ENCODE results near the gene KCTD16.
A peak's percentile ranks its signal among the peaks of the same experiment; 100 is the strongest.

Gene KCTD16

GRCh38 chr5:144210655-144211054, 40.0 kb downstream of the KCTD16 start:
- no peak for DNase-seq

- no peak for DNase-seq
Observed at GRCh38 chr5:144219869-144220268, 49.2 kb downstream of the KCTD16 start.

DNA sequence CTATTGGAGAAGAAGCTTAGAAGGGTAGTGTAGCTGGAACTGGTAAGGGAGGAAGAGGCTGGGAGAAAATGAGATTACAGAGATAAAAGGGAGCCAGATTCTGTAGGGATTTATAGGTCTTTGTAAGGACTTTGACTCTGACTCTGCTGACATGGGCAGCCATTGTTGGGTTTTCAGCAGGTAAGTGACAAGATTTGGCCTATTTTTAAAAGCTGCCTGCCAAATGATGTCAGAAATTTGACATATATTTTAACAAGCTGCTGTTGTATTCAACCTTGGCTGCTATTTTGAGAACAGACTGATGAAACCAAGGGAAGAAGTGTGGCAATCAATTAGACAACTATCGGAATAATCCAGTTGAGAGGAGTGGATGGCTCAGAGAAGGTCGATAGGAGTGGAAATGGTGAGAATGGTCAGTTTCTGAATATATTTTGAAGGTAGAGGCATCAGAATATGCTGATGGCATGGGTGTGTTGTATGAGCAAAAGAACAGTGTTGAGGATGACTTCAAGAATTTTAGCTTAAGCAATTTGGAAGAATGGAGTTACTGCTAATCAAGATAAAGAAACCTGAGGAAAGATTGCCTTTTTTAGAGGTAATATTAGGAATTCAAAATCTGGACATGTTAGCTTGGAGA, 56.8 kb downstream of the KCTD16 start:
- no peak for DNase-seq

- no peak for DNase-seq
Observed at GRCh38 chr5:144230806-144231205, 60.1 kb downstream of the KCTD16 start.

- no peak for DNase-seq
Observed at GRCh38 chr5:144232285-144232684, 61.6 kb downstream of the KCTD16 start.

GRCh38 chr5:144236499-144236898, 65.8 kb downstream of the KCTD16 start:
- DNase-seq, result peak; percentile 0

- no peak for DNase-seq
Observed at GRCh38 chr5:144237851-144238250, 67.2 kb downstream of the KCTD16 start.

DNA sequence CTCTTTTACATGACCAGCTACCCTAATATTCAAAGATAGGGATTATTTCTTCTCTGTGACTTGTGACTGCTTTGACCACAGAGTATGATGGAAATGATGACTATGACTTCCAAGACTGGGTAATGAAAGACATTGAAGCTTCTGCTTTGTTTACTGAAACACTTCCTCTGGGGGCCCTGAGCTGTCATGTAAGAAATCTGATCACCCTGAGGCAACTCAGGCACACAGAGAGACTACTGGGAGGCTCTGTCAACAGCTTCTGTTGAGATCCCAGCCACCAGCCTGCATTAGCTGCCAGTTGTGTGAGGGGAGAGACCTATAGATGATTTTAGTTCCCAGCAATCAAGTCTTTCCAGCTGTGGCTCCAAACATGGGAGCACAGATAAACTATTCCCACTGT, 76.5 kb downstream of the KCTD16 start:
- DNase-seq, result no peak

DNA sequence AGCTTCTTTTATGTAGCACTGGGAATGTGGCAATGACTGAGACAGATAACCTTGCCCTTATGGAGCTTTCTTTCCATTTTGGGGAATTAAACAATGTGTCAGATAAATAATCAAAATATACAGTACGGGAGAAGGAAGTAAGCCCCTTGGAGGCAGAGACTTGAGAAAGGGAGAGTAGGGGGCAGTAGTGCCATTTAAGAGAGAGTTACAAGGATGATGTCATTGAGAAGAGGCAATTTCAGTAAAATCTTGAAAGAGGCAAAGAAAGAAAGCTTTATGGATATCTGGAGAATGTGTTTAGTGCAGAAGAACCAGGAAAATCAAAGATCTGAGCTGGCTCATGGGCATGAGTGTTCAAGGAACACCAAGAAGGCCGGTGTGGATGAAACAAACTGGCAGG, 77.3 kb downstream of the KCTD16 start:
- no peak for DNase-seq

DNA sequence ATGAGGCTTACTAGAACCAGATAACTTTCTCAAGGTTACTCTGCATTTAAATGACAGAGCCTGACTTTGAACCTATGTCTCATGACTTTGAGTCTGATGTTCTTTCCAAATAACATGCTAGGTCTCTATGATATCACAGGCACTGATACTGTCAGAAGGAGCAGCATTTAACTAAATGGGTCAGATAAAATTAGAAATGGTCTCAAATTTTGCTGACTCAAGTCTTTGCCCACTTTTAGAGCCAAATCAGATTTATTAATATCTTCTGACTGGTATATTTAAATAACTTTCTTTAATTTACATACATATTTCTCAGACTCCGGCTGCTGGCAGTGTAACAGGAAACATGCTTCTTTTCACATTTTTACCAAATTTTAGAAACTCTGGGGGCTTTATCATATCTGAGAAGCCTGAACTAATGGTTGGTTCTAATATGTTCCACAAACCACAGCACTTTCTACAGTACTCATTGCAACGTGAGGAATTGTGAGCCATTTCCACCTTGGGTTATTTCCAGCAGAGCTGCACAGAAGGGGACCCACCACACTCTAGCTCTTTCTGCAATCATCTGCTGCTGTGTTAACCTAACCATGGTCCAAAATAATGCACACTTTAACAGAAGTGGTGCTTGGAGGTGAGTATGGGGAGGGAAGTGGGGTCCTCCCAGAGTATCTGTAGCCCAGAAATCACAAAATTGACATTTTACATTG, 79.2 kb downstream of the KCTD16 start:
- no peak for DNase-seq

DNA sequence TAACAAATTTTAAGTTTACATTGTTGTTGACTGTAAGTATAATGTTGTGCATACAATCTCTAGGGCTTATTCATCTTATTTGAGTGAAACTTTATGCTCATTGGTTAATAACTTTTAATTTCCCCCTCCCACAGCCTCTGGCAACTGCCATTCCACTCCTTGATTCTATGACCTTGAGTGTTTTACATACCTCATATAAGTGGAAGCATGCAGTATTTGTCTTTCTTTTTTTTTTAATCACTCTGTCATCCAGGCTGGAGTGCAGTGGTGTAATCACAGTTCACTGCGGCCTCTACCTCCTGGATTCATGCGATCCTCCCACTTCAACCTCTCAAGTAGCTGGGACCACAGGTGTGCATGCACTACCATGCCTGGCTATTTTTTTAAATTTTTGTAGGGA, 83.9 kb downstream of the KCTD16 start:
- no peak for DNase-seq

DNA sequence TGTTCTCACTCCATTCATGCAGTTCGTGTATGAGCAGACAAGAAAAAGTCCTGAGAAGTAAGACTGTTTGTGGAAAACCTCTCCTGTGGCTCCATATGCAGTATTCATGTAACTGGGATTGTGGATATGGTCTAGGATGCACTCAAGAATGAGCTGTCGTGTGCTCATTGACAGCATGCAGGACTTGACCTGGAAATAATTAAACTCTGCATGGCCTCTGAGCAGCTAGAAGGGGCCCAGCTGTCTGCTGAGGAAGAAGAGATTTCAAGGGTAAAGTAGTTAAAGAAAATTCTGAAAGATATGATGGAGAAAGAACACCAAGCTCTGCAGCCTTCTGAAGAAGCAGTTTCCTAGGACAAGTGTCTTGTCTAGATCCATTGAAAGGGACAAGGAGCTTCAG, 89.4 kb downstream of the KCTD16 start:
- DNase-seq, result no peak

- DNase-seq, result no peak
Observed at GRCh38 chr5:144265643-144266247, 95.1 kb downstream of the KCTD16 start.

DNA sequence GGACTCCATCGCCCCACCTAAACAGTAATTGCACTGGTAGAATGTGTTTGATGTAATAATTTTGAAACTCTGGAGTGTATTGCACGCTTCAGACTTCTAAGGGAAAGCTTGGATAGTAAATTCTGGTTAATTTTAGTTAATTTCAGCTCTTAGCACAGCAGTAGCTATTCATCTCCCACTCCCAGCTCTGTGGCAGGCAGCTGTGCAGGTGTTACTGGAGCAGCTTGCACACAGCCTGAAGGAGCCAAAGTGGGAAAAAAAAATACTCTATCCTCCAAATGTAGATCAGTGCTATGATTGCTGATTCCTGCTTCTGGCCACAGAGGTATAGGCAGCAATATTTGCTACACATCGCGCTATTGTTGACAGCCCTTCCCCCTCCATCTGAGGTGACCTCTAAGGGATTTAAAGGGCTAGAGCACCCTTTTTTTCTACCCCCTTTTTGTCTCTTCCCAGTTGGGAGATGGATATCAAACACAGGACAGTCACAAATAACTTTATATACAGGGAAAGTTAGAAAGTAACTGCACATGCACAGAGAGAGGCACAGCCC, 97.4 kb downstream of the KCTD16 start:
- DNase-seq, result no peak

DNA sequence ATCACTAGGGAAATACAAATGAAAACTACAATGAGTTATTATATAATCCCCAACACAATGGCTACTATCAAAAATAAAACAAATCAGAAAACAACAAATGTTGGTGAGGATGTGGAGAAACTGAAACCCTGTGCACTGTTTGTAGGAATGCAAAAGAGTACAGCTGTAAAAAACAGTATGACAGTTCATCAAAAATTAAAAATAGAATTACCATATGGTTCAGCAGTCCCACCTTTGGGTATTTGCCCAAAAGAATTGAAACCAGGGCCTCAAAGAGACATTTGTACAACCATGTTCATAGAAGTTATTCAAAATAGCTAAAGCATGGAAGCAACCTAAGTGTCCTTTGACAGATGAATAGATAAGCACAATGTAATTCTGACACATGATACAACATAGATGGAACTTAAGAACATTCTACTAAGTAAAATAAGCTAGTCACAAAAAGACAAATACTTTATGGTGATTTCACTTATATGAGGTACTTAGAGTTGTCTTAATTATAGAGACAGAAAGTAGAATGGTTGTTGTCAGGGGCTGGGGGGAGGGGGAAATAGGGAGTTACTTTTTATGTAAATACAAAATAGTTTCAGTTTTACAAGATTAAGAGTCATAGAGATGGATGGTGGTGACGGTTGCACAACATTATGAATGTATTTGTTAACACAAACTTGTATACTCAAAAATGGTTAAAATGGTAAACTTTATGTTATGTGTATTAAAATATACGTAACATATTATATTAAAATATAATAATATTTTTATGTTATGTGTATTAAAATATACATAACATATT, 102.8 kb downstream of the KCTD16 start:
- no peak for DNase-seq

DNA sequence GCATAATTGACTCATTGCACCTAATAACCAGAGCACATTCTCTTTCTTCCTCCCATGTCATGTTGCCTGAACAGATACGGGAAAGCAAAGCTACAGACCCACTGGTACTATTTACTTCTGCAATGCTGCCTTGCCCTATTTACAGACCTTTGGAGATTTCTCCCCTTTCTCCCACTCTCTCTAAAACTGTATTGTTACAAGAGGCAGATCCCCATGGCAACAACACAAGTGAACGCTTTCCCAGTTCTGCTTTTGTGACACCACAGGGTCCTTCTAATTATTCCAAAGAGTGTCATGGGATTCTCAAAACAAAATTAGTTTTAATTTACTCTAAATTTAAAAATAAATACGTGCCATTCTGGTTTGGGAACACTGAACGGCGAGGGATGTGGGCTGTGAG, 104.7 kb downstream of the KCTD16 start:
- no peak for DNase-seq

DNA sequence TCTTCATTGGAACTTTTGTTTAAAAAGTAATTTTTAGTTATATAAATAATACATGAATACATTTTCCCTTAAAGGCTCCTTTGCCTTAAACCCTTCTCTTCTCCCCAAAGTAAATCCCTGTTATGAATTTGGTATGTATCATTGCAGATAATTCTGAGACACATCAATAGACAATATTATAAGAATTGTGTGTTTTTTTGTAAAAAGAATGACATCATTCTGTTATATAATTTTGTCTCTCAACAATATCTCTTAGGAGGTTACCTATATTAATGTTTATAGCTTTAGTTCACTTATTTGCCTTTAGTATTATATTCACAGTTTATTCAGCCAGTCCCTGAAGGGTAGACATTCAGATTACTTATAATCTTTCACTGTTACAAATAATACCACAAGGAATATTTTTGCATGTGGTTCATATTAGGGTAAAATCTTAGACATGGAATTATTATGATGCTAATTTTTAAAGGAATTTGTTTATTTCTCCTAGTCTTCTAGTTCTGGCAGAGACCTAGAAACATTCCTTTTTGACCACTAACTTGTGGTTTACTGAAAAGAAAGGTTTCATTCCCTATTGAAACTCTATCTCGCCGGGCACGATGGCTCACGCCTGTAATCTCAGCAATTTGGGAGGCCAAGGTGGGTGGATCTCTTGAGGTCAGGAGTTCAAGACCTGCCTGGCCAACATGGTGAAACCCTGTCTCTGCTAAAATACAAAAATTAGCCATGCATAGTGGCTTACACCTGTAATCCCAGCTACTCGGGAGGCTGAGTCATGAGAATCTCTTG, 105.6 kb downstream of the KCTD16 start:
- DNase-seq, result no peak

DNA sequence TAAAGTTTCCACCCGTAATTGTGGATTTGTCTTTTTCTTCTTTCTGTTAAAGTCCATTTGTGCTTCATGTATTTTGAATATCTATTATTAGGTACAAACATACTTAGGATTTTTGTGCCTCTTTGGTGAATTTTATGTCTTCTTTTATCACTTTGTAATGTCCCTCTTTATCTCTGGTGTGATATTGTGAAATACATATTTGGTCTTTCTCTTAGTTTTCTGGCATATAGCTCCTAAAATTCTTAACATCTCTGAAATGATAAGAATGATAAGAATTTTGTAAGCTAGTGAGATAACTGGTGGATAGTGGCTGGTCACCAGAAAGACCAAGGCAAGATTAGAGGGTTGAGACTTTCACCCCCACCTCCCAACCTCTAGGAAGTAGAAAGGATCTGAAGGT, 111.1 kb downstream of the KCTD16 start:
- DNase-seq, result no peak

GRCh38 chr5:144284036-144284435, 113.4 kb downstream of the KCTD16 start:
- no peak for DNase-seq

DNA sequence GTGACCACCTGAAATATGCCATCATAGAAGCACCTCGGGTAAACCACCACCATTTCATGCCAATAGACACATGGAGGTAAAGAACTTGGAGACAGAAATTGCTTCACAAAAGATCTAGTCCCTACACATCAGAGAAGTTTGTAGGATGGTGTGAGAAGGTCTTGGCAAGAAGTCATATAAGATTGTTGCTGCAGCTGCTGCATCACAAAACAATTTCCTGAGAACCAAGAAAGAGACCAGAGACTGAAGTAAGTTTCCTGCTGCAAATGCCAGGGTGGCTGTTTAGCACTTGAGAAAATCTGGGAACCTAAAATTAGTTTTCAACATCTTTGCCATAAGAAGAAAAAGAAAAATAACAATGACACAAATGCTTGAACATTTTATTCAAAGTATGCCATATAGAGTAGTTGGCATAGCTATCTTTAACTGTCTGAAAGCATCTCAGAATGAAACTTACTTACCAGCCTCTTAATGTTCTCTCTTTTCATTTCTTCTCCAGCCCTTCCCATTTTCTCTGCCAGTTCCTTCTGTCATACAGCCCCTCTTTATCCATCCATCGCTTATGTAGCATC, 114.3 kb downstream of the KCTD16 start:
- no peak for DNase-seq

GRCh38 chr5:144289277-144289676, 118.6 kb downstream of the KCTD16 start:
- DNase-seq, result no peak

DNA sequence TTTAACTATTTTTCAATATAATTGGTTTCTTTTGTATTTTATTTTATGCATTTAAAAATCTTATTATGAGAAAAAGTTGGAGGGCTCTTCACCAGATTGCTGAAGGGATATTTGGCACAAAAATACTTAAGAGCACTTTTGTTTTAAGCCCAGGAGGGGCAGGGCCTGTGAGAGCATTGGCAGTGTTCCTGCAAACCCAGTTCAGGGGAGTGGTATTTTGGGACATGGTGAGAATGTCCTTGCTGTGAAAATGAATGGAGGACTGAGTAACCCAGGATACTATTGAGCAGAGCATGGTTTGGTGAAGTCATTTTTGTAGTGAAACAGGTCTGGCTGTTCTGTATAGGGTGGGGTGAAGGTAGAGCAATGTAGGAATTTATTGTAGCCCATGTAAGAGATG, 121.4 kb downstream of the KCTD16 start:
- DNase-seq, result no peak
